HepG2 (cell line): Measurements from ENCODE around the gene CELSR3. TPM values are rescaled to one million over a fixed set of nuclear protein-coding genes. Genes with fewer than 3 reads are reported as not detected.

ENCODE experiments used
- BRCA1 ChIP-seq: sonication (generic); formaldehyde crosslinking; IDR thresholded peaks from 2 replicates; pipeline ENCODE4 v1.4.0; 2020; ENCODE audit warnings: missing genetic modification reagents
- ELF4 ChIP-seq: sonication (generic); formaldehyde crosslinking; IDR thresholded peaks from 2 replicates; pipeline ENCODE4 v1.5.0; 2020; ENCODE audit warnings: missing genetic modification reagents, mild to moderate bottlenecking, moderate library complexity, borderline replicate concordance
- FOXM1 ChIP-seq: sonication (generic); formaldehyde crosslinking; IDR thresholded peaks from 2 replicates; pipeline ENCODE4 v1.5.0; 2020; ENCODE audit warnings: missing genetic modification reagents
- HDAC2 ChIP-seq: sonication (generic); formaldehyde crosslinking; IDR thresholded peaks from 2 replicates; pipeline ENCODE4 v1.4.0; 2020; ENCODE audit warnings: missing genetic modification reagents
- MIER3 ChIP-seq: IDR thresholded peaks from 2 replicates; pipeline ENCODE4 v1.6.1; 2016; ENCODE audit warnings: missing compliant biosample characterization, borderline replicate concordance
- MTA3 ChIP-seq: sonication (generic); formaldehyde crosslinking; IDR thresholded peaks from 2 replicates; pipeline ENCODE4 v1.4.0; 2020; ENCODE audit warnings: missing genetic modification reagents
- NAIF1 ChIP-seq: sonication (generic); formaldehyde crosslinking; IDR thresholded peaks from 2 replicates; pipeline ENCODE4 v1.5.0; 2020; ENCODE audit warnings: mild to moderate bottlenecking, missing genetic modification reagents, borderline replicate concordance
- NBN ChIP-seq: fragments of 450-650 bp; conservative IDR thresholded peaks from 2 replicates; pipeline ENCODE4 v1.6.1; 2017
- NFIB ChIP-seq: sonication (generic); formaldehyde crosslinking; IDR thresholded peaks from 2 replicates; pipeline ENCODE4 v1.9.0; 2021; ENCODE audit warnings: missing genetic modification reagents, mild to moderate bottlenecking, borderline replicate concordance
- NPAS2 ChIP-seq: sonication (generic); formaldehyde crosslinking; IDR thresholded peaks from 2 replicates; pipeline ENCODE4 v1.8.0; 2022; ENCODE audit warnings: mild to moderate bottlenecking, missing genetic modification reagents, borderline replicate concordance
- SALL2 ChIP-seq: sonication (generic); formaldehyde crosslinking; IDR thresholded peaks from 2 replicates; pipeline ENCODE4 v1.8.1; 2023; ENCODE audit warnings: mild to moderate bottlenecking, missing genetic modification reagents, inconsistent platforms
- XBP1 ChIP-seq: sonication (generic); formaldehyde crosslinking; IDR thresholded peaks from 2 replicates; pipeline ENCODE4 v1.5.0; 2020; ENCODE audit warnings: missing genetic modification reagents
- ZNF12 ChIP-seq: sonication (generic); formaldehyde crosslinking; IDR thresholded peaks from 2 replicates; pipeline ENCODE4 v1.5.0; 2020; ENCODE audit warnings: missing genetic modification reagents
- ZNF230 ChIP-seq: sonication (generic); formaldehyde crosslinking; IDR thresholded peaks from 2 replicates; pipeline ENCODE4 v1.4.0; 2020; ENCODE audit warnings: mild to moderate bottlenecking, missing genetic modification reagents
- ZNF329 ChIP-seq: sonication (generic); formaldehyde crosslinking; IDR thresholded peaks from 2 replicates; pipeline ENCODE4 v1.9.0; 2021; ENCODE audit warnings: low read depth, mild to moderate bottlenecking, missing genetic modification reagents
- ZNF335 ChIP-seq: sonication (generic); formaldehyde crosslinking; IDR thresholded peaks from 2 replicates; pipeline ENCODE4 v1.4.0; 2020; ENCODE audit warnings: missing genetic modification reagents
- ZNF432 ChIP-seq: sonication (generic); formaldehyde crosslinking; IDR thresholded peaks from 2 replicates; pipeline ENCODE4 v1.5.0; 2020; ENCODE audit warnings: missing genetic modification reagents, mild to moderate bottlenecking, borderline replicate concordance
- ZNF558 ChIP-seq: sonication (generic); formaldehyde crosslinking; IDR thresholded peaks from 2 replicates; pipeline ENCODE4 v1.9.0; 2022; ENCODE audit warnings: mild to moderate bottlenecking, missing genetic modification reagents, borderline replicate concordance
- ZNF775 ChIP-seq: sonication (generic); formaldehyde crosslinking; IDR thresholded peaks from 2 replicates; pipeline ENCODE4 v1.4.0; 2020; ENCODE audit warnings: missing genetic modification reagents, mild to moderate bottlenecking, moderate library complexity, borderline replicate concordance
- polyA plus RNA-seq, 8 experiments: library from polyadenylated mRNA; depleted of rRNA in 3 of 8; stranded (reverse) in 7 of 8; unstranded in 1 of 8; fragments of >200 nt; fragmentation: Illumina TruSeq in 4 of 8; extraction: Trizol in 4 of 8; gene quantifications; 2 replicates each; pipeline versions ENCODE4 v1.2.1 to v1.2.3, GENCODE V29; 2011 to 2016; ENCODE audit warnings: low read depth in 4 of 8, missing spikeins in 1 of 8, mixed read lengths in 1 of 8; ENCODE audit not compliant: insufficient read depth in 1 of 8
- total RNA-seq, 5 experiments: library from RNA; depleted of rRNA; stranded (reverse); fragments of >200 nt; fragmentation: Illumina TruSeq; extraction: Trizol; gene quantifications; 2 replicates each; pipeline ENCODE4 v1.2.3, GENCODE V29; 2016; ENCODE audit warnings: low read depth in 1 of 5
- TF ChIP-seq, protein P1 (sequence below): sonication (generic); formaldehyde crosslinking; IDR thresholded peaks from 2 replicates; pipeline ENCODE4 v1.5.0; 2020; ENCODE audit warnings: missing genetic modification reagents
- TF ChIP-seq, protein P2 (sequence below), 2 experiments: fragments of 450-650 bp in 1 of 2; sonication (generic) in 1 of 2; formaldehyde crosslinking; IDR thresholded peaks; 2 replicates each; pipeline versions ENCODE4 v1.5.0 to v1.8.0; 2020 to 2022; ENCODE audit warnings: mild to moderate bottlenecking in 1 of 2, missing genetic modification reagents in 1 of 2
- TF ChIP-seq, protein P3 (sequence below): sonication (generic); formaldehyde crosslinking; IDR thresholded peaks from 2 replicates; pipeline ENCODE4 v1.4.0; 2020; ENCODE audit warnings: missing genetic modification reagents, borderline replicate concordance
- TF ChIP-seq, protein P4 (sequence below): sonication (generic); formaldehyde crosslinking; IDR thresholded peaks from 2 replicates; pipeline ENCODE4 v1.5.0; 2020; ENCODE audit warnings: mild to moderate bottlenecking, missing genetic modification reagents

CELSR3 gene
- total and polyA plus RNA-seq, 2 of the 13 experiments (the other 11 are each of a cell fraction or from before 2014, with no cell fraction given): 5.4 to 6.7 TPM

DNA sequence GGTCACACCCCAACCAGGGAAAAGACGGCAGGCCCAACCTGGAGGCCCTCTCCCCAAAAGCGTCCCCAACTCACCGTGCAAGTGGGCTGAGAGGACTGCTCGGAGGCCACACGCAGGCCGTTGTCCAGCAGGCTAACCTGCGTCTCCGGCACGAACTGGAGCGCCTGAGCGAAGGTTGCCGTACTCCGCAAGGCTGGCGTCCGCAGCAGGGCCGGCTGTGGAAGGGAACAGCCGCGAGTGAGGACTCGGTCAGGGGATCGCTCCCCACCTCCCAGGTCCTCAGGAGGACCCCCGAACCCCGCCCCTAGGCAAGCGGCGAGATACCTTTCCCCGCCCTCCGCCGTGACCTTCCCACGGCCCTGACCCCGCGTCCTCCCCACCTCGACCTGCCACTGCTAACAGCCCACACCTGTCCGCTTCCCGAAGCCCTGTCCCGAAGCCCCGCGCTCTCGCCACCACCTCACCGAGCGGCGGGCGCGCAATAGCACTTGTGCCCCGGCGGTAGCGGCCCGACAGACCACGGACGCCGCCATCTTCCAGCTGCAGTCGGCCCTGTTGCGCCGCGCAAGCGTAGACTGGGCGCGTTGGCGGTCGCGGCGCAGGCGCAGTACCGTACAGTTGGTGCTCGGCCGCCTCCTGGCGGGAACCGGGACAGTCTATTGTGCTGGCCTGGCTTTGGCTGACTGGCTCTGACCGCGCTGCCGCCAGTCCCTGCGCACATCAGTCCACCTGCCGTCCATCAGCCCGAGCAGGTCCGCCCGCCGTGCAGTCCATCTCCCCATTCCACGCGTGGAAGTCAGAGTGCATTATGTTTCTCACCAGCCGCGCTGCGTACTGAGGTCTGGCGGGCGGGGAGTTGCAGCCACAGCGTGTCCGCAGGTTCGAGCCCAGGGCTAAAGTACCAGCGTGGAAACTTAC lies 53.3 kb downstream of the CELSR3 start, which contains the start of gene UQCRC1 (continued):
- TF ChIP-seq, protein P1, sequence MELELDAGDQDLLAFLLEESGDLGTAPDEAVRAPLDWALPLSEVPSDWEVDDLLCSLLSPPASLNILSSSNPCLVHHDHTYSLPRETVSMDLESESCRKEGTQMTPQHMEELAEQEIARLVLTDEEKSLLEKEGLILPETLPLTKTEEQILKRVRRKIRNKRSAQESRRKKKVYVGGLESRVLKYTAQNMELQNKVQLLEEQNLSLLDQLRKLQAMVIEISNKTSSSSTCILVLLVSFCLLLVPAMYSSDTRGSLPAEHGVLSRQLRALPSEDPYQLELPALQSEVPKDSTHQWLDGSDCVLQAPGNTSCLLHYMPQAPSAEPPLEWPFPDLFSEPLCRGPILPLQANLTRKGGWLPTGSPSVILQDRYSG (CRISPR knock-in tag): 0 out of 2 replicates have a peak, but pooled peaks have one; percentile 24
- TF ChIP-seq FOXM1 (CRISPR knock-in tag) (no peak), ZNF329 (peak; percentile 71; the same call in 1 of the 2 replicates), SALL2 (CRISPR knock-in tag) (peak; percentile 78), ZNF775 (CRISPR knock-in tag) (no peak), BRCA1 (CRISPR knock-in tag) (0 out of 2 replicates have a peak, but pooled peaks have one; percentile 25), MIER3 (no peak), NPAS2 (CRISPR knock-in tag) (no peak), ELF4 (CRISPR knock-in tag) (0 out of 2 replicates have a peak, but pooled peaks have one; percentile 56), ZNF335 (CRISPR knock-in tag) (no peak; the same call in 1 of the 2 replicates), HDAC2 (CRISPR knock-in tag) (peak; percentile 71), ZNF12 (CRISPR knock-in tag) (no peak), XBP1 (CRISPR knock-in tag) (no peak), NAIF1 (peak; percentile 49; the same call in 1 of the 2 replicates), ZNF230 (0 out of 2 replicates have a peak, but pooled peaks have one; percentile 33), ZNF432 (CRISPR knock-in tag) (no peak), ZNF558 (CRISPR knock-in tag) (peak; percentile 94; the same call in 1 of the 2 replicates), NFIB (CRISPR knock-in tag) (no peak), NBN (no peak), MTA3 (CRISPR knock-in tag) (no peak)
- TF ChIP-seq, protein P2, sequence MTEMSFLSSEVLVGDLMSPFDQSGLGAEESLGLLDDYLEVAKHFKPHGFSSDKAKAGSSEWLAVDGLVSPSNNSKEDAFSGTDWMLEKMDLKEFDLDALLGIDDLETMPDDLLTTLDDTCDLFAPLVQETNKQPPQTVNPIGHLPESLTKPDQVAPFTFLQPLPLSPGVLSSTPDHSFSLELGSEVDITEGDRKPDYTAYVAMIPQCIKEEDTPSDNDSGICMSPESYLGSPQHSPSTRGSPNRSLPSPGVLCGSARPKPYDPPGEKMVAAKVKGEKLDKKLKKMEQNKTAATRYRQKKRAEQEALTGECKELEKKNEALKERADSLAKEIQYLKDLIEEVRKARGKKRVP (CRISPR knock-in tag; IDR thresholded peaks at IDR 0.05): no peak; a peak in 1 of 4 replicates
- TF ChIP-seq, protein P3, sequence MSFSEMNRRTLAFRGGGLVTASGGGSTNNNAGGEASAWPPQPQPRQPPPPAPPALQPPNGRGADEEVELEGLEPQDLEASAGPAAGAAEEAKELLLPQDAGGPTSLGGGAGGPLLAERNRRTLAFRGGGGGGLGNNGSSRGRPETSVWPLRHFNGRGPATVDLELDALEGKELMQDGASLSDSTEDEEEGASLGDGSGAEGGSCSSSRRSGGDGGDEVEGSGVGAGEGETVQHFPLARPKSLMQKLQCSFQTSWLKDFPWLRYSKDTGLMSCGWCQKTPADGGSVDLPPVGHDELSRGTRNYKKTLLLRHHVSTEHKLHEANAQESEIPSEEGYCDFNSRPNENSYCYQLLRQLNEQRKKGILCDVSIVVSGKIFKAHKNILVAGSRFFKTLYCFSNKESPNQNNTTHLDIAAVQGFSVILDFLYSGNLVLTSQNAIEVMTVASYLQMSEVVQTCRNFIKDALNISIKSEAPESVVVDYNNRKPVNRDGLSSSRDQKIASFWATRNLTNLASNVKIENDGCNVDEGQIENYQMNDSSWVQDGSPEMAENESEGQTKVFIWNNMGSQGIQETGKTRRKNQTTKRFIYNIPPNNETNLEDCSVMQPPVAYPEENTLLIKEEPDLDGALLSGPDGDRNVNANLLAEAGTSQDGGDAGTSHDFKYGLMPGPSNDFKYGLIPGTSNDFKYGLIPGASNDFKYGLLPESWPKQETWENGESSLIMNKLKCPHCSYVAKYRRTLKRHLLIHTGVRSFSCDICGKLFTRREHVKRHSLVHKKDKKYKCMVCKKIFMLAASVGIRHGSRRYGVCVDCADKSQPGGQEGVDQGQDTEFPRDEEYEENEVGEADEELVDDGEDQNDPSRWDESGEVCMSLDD (CRISPR knock-in tag): peak; percentile 67; the same call in 1 of the 2 replicates
- TF ChIP-seq, protein P4, sequence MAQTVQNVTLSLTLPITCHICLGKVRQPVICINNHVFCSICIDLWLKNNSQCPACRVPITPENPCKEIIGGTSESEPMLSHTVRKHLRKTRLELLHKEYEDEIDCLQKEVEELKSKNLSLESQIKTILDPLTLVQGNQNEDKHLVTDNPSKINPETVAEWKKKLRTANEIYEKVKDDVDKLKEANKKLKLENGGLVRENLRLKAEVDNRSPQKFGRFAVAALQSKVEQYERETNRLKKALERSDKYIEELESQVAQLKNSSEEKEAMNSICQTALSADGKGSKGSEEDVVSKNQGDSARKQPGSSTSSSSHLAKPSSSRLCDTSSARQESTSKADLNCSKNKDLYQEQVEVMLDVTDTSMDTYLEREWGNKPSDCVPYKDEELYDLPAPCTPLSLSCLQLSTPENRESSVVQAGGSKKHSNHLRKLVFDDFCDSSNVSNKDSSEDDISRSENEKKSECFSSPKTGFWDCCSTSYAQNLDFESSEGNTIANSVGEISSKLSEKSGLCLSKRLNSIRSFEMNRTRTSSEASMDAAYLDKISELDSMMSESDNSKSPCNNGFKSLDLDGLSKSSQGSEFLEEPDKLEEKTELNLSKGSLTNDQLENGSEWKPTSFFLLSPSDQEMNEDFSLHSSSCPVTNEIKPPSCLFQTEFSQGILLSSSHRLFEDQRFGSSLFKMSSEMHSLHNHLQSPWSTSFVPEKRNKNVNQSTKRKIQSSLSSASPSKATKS (CRISPR knock-in tag): no peak
